LoVo (cell line): ENCODE measurements around the gene GNGT1.

ENCODE experiments used
- DNase-seq: peaks from one replicate; pipeline ENCODE4 v3.0.0-alpha.2; 2016; ENCODE audit warnings: low spot score

The GNGT1 gene

DNA sequence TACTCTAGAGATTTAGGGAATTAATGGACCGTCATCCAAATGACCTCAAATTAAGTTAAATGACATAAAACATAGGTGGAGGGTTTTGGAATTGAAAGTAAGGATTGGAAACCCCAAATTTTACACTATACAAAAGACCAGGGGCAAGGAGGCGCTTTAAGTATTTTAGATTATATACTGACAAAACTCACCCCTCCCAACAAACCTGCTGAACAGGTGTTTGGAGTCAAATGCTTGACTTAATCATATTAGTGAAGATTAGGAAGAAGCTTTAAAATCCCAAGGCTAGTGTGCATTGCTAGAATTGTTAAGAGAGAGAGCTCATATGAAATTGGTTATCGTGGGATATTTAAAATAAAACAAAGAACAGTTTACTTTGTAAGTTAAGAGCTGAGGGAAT, at the start of gene GNGT1:
GNGT1 (plus strand) TSS at position 301 of the 400 bp plus-strand sequence. CDS start 180 bp downstream, outside the sequence.
- DNase-seq: no peak

DNA sequence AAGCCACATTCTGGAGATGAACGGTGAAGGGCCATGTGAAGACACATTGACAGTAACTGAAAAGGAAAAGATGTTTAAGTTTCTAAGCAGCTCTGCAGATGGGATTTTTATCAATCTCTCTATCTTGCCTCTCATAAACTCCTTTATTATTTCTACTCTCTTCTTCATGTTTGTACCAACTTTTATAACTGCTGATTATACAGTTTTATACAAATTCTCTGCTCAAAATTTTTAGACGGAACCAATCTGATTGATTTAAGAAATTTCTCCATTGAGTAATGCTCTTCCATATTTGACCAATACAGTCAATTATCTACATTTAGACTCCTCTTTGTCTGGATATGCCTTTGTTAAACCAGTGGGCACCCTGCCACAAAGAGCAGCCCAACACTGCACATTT, 47.5 kb upstream of the GNGT1 start:
- no peak for DNase-seq

DNA sequence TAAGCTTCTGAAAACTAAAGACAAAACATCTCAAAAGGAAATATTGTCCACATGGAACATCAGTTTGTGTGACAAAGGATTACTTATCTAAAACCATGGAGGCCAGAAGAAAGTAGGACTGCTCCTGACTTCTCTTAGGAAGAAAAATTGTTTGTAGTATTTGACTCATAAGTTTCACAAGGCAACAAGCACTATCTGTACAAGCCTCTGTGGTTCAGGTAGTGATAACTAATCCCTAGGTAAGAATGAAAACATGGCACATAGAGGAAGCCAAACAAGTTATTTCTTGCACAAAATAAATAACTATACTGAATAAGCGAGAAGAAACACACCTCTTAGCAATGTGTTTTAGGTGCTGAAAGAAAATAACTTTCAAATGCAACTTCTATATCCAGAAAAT, 46.1 kb upstream of the GNGT1 start:
- no peak for DNase-seq

DNA sequence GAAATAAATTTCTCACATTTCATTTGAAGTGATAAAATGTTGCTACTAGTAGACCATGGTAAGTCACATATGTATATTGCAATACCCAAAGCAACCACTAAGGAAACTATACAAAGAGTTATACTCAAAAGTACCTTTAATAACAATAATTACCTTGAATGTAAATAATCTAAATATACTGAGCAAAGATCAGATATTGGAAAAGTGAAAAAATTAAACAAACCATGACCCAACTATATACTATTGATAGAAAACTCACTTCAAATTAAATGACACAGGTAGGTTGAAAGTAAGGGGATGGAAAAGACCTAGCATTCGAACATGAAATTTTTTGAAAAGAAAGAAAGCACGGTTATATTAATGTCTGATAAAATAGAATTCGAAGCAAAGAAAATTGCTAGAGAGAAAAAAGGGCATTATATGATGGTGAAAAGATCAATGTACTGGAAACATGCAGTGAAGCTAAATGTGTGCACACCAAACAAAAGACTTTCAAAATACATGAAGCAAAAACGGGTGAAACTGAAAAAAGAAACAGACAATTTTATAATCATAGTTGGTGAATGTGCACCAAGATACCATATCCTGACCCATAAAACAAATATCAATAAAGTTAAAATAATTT, 44.9 kb upstream of the GNGT1 start:
- no peak for DNase-seq

DNA sequence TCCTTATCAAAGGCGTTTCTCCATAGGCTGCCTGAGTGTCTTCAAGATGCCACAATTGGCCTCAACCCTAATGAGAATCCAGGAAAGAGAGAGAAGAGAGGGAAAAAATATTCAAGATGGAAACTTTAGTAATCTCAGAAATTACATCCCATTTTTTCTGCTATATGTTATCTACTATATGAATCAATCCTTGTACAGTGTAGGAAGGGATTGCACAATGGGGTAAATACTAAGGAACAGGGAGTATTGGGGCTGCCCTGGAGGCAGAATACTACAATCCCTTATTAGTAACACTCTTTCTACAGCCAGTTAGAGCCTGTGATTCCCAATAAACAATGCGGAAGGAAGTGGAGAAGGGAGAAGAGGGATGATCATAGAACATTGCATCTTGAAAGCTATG, 43.7 kb upstream of the GNGT1 start:
- DNase-seq: no peak

DNA sequence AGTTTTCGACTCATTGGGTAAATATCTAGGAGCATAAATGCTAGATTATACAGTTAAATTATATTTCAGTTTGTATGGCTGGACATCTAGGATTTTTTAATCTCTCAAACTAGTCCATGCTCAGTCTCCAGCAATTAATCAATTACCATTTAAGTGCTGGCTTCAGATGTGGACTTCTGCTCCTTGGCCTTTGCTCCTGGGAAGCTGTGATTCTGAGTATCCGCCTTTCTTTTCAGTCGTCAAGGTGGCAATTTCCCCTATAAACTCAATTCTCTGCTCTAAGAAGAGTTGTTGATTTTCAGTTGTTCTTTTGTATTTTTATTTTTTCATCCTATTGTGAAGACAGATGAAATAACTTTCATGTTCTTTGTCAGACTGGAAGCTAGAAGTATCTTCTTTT, 39.5 kb upstream of the GNGT1 start:
- DNase-seq: no peak

DNA sequence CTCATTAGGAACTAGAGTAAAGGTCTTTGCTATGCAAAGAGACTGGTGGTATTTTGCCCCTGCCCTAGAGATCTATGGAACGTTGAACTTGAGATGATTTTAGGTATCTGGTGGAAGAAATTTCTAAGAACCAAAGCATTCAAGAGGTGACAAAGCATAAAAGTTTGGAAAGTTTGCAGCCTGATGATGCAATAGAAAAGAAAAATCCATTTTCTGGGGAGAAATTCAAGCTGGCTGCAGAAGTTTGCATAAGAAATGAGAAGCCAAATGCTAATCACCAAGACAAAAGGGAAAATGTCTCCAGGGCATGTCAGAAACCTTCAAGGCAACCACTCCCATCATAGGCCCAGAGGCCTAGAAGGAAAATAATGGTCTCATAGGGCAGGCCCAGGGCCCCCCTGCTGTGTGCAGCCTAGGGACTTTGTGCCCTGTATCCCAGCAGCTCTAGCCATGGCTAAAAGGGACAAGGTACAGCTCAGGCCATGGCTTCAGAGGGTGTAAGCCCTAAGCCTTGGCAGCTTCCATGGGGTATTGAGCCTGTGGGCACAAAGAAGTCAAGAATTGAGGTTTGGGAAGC, 32.3 kb upstream of the GNGT1 start:
- DNase-seq: no peak

DNA sequence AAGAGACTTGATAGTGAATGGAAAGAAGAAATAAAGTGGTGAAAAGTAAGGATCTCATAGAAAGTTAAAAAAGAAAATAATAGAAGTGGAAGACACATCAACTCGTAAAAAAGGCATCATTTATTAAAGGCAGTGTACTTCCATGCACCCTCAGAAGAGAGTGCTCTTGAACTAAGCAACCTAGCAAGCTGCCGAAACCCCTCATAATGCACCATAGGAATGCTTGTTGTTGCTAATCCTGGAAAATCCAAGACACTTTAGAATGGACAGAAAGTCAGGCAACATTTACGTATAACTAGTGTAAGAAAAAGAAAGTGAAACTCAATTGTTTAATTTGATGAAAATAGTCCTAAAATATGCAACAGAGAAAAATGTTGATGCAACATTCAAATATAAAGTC, 28.6 kb upstream of the GNGT1 start:
- no peak for DNase-seq

DNA sequence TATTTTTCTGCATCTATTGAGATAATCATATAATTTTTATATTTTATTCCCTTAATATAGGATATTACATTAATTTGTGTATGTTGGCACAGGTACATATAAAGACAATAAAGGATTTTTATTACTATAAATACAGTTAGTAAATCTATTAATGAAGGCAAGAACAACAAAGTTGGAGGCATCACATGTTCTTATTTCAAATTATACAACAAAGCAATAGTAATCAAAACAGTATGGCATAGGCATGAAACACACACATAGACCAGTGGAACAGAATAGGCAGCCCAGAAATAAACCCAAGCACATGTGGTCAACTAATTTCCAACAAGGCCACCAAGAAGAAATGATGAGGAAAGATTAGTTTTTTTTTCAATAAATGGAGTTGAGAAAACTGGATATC, 27.0 kb upstream of the GNGT1 start:
- DNase-seq: no peak

DNA sequence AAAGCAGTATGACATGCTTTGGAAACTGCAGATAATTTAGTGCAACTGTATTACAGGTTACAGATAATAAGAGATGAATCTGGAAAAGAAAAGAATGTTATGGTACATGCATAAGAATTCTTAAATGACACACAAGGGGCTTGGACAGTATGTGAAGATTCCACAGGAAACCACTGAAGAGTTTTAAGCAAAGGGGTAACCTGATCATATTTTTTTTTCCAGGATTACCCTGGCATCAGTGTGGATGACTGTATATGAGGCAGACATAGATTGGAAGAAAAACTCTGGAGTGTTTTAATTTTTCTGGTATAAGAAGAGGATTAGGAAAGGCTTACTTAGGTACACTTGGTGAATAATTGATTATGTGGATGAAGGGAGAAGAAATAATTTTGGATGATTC, 23.9 kb upstream of the GNGT1 start:
- DNase-seq: no peak

DNA sequence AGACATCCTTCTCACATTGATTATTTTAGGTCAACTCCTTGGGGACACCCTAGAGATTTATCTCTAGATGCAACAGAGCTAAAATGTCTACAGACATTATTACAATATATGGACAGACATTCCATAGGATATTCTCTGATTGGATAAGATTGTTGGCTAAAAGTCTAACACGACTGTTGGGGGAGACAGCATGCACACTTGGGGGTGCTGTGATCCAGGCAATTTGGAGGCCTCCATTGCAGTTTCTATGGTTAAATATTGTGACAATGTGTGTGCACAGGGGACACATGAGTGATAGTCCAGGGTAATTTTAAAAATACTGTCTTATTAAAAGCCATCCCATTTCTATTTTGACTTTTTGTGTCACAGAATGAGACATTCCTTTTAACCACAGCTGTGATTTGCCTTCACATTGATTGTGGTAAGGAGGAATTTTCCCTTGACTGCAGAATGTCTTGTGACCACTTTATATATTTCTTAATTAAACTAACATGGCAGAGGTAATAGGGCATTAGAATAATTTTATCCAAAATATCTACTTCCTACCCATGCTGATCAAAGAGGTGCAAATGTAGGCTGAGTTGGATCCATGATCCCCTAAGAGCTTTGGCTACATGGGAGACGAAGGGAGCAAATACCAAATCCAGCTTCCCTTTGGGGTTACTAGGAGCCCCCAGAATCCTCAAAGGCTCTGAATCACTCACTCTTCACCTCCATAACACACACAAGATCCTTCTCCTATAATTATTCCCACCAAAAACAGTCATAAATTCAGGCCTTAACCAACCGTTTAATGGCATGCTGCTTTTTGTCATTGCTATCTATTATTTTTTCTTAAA, 23.1 kb upstream of the GNGT1 start:
- no peak for DNase-seq

DNA sequence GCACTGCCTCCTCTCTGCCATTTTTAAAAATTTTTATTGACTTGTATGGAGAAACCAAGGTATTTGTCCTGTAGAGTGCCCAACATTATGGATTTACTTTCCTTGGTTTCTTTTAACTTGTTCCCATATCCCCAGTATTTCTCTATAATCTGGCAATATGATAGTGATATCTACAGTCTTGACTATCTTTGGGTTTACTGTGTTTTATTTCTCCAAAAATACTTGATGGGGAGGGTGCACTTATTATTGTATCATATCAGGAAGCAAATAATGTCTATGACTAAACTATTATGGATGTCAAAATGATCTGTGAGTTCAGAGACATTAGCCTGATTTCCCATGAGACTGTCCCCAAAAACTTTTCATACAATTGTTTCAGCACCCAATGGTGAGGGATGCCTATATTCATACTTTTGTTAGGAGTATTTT, 22.4 kb upstream of the GNGT1 start:
- DNase-seq: no peak

DNA sequence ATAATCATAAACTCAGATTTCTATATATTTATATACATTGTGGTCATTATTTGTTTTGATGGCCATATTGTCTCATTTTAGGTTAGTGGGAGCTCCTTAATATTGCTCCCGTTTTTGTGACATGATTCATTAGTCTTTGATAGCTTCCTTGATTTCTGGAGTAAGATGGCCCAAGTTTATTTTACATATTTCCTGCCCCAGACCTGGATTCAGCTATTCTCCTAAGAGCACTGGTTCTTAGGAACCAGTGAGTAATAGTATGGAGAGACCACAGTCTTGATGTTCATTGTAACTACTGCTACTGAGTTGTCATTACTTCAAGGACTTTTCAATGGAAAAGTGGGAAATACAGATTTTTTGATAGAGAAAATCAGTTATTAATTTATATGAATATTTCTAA, 21.8 kb upstream of the GNGT1 start:
- no peak for DNase-seq

DNA sequence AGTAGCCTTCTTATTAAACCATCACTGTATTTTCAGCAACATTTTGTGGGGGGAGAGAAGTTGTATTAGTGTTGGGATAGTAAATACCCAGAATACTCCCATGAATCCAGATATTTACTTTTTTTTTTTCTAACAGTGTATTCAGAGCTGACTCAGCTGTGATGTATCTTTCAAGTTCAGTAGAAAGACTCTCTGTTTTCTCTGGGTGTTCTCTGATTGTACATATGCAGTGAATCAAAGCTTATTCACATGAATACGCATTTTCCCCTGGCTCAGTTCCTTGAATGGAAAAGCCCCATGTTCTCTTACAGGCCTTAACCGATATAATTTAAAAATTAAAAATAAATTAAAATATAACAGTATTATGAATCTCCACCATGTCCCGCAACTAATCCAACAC, 17.1 kb upstream of the GNGT1 start:
- no peak for DNase-seq

DNA sequence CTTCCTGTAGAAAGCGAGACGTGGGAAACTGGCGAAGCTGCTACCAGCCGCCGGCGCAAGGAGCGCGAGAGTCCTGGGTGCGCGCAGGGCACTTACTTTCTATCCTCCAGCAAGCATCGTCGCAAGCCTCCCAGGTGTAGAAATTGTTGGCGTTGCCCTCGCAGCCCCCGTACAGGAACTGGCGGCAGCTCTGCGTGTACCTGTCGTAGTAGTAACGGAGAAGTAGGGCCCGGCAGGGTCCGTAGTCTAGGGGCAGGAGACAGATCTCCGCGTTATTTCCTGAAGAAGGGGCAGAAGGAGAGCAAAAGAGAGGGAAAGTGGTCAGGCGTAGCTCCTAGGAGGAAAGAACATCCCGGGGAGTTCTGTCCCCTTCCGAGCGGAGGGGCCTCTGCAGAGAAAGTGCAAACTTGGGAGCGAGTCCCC, 16.3 kb upstream of the GNGT1 start:
- no peak for DNase-seq

DNA sequence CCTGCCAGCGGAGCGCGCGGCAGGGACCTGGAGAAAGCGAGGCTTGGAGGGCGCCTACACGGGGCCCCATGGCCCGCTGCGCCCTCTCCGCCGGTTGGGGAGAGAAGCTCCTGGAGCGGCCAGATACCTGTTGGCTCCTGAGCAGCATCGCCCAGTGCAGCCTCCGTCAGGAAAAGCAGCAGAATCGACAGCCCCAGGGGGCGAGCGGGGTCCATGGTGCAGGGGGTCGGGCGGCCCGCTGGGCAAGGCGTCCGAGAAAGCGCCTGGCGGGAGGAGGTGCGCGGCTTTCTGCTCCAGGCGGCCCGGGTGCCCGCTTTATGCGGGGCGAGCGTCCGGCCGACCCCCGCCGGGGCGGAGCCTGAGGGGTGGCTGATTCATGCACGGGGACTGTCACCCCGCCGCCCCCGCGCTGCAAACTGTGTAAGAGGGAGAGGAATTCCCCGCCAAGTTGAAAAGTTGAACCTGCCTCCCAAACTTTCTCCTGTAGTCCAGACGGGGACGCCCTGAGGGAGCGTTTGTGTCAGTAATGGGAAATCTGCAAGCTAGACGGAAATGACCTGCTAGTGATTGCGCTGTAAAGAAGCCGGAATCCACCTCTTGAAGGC, 15.8 kb upstream of the GNGT1 start, which contains the start of gene TFPI2:
TFPI2 (minus strand) TSS at position 290 of the 605 bp plus-strand sequence; CDS start at position 215, 75 bp downstream.
- DNase-seq: no peak

DNA sequence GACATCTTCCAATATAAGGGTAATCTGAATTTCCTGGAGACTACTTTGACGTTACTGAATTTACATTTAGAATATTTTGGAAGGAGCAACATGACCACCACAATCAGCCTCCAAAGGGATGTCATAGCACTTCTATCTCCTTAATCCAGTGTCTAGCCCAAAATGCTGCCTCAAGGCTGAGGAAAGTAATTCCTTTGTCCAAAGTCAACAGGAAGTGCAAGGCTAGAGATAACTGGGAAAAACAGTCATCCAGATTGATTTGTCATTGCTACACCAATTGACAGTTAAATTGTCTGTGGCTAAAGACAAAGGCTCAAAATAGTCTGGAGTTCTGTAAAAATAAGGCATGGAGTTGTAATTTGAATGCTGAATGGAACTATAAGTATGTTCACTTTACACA, 11.9 kb upstream of the GNGT1 start:
- DNase-seq: no peak

DNA sequence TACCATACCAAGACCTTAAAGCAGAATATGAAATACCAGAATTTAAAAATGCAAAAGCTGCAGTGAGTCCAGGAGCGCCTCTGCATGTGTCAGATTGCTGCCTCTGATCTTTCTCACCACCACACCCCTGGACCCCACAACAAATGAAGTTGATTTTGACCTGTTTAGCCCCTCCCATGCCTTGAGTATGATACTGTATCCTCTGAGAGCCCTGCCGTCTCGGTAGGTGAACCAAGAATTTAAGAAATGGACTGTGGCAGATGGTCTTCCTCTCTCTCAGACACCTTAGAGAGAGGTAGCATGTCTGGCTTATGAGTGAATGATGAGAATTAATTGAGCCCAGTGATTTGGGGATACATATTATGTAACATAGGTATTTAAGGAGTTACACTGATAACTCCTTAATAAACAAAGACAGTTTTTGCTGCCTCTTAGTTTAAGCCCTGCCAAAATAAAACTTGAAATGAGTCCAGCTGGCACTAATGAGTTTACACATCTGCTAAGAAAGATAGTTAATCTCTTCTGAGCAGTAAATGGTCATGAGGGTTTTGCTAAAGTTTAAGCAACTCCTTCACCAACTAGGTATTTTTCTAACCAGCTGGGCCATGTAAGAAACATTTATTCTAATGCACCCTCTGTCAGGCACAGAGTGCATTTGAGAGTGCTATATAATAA, 11.3 kb upstream of the GNGT1 start:
- DNase-seq: no peak

DNA sequence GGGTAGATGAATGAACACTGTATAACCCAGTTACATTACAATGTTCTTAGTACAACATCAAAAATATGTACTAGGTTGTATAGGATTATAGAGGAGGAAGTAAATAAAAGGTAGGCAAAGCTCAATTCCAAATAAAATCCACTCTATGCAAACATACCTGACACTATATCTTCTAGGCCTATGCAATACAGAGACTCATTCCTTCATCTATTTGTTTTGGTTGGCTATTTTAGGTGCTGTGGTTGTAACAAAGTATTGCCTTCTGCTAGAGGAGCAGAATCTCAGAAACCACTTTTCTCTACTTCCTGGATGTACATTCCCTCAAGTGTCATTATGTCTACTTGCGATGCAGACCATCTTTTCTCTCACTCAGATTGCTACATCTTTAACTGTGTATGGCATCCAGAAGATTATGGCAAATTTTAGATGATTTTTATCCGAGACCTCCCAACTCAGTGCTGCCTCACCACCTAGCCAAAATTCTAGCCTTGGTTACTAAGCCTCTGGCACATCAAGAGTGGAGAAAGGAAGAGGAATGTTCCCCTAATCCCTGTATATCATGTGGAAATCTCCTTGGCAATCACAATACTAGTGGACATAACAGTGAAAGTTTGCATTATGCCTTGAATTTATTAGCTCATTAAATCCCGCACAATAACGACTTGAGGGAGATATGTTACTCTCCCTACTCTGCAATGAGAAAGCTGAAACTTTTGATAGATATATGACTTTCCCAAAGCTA, 10.3 kb upstream of the GNGT1 start:
- DNase-seq: no peak

DNA sequence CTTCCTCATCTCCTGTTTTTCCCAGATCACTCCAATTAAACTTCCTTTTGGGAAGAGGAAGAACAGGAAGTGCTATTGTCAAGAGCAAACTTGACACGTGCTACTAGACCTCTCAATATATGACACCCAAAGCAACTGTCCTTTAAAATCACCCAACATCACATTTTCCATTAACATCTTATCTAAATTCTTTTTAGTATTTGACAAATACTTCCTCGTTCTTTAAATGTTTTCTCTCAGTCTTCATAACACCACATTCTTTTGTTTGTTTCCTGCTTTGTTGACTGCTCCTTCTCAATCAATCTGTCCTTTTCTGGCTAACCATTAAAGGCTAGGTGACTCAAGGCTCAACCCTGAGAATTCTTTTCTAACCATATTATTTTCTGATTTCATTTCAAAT, 8.7 kb upstream of the GNGT1 start:
- DNase-seq: peak; percentile 24

DNA sequence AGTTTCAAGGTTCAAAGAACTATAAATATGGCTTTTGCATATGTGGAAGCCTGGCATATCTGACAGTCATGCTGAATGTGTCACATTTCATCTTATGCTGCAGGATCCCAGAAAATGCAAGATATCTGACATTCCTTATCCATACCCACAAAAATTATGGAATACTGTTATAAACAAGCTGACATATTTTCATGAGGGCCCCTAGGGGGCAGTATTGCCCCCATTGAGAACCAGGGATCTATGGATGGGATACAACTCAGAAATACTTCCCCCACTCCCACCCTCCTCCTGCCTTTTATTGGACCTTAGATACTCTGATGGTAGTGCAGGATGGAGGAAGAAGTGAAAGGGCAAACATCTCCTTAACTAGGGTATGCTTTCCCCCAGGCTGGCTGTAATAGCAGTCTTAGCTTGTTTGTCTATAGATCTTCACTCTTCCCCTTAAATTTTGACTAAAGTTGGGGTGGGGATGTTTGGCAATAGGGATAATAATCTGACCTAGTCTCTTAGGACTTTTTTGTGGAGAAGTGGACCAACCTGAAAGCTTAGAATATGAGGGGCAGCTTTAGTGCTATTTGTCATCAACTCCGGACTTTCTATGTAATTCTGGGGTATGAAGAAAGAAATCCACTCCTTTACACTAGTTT, 3.5 kb upstream of the GNGT1 start:
- DNase-seq: no peak
